Rectal smooth muscle tissue (tissue), 1 donor: ENCODE measurements around the gene ABHD10.
A peak's percentile ranks its signal among the peaks of the same experiment; 100 is the strongest.

Experiments
- H3K27ac ChIP-seq: one replicate; pipeline ENCODE4 v1.7.0; 2013; ENCODE audit warnings: low read depth, low read length, inconsistent platforms
- H3K27me3 ChIP-seq: one replicate; pipeline ENCODE4 v1.7.0; 2013; ENCODE audit warnings: low read length; ENCODE audit not compliant: control insufficient read depth, insufficient read depth
- H3K36me3 ChIP-seq: one replicate; pipeline ENCODE4 v1.7.0; 2013; ENCODE audit warnings: low read length; ENCODE audit not compliant: control insufficient read depth, insufficient read depth
- H3K4me1 ChIP-seq: one replicate; pipeline ENCODE4 v1.7.0; 2013; ENCODE audit warnings: low read length; ENCODE audit not compliant: control insufficient read depth, insufficient read depth
- H3K4me3 ChIP-seq: one replicate; pipeline ENCODE4 v1.7.0; 2013; ENCODE audit warnings: low read length
- H3K9ac ChIP-seq: one replicate; pipeline ENCODE4 v1.7.0; 2013; ENCODE audit warnings: low read length

Gene ABHD10

GRCh38 chr3:111993038-111993437, 14.2 kb downstream of the ABHD10 start:
- Histone ChIP-seq H3K27ac (no peak overlapping the region), H3K36me3 (peaks cover 3% of the 10 kb centered on the region), H3K4me1 (no peaks in the 10 kb centered on the region), H3K9ac (no peak overlapping the region), H3K27me3 (no peaks in the 10 kb centered on the region), H3K4me3 (no peak overlapping the region)

GRCh38 chr3:111998636-111999483, 20.0 kb downstream of the ABHD10 start, which contains the start of gene TAGLN3:
Gene TAGLN3, plus strand, starts transcription at chr3:111998922. Its CDS starts 501 bp downstream, at chr3:111999423.
- H3K36me3 ChIP-seq, result no peaks in the 10 kb centered on the region
- H3K4me3 ChIP-seq, result peak within 1 kb of the TSS; percentile 41
- H3K9ac ChIP-seq, result no peak within 1 kb of the TSS
- peaks cover 5% of the 10 kb centered on the region for H3K27me3 ChIP-seq
- H3K4me1 ChIP-seq, result no peaks in the 10 kb centered on the region
- no peak within 1 kb of the TSS for H3K27ac ChIP-seq

DNA sequence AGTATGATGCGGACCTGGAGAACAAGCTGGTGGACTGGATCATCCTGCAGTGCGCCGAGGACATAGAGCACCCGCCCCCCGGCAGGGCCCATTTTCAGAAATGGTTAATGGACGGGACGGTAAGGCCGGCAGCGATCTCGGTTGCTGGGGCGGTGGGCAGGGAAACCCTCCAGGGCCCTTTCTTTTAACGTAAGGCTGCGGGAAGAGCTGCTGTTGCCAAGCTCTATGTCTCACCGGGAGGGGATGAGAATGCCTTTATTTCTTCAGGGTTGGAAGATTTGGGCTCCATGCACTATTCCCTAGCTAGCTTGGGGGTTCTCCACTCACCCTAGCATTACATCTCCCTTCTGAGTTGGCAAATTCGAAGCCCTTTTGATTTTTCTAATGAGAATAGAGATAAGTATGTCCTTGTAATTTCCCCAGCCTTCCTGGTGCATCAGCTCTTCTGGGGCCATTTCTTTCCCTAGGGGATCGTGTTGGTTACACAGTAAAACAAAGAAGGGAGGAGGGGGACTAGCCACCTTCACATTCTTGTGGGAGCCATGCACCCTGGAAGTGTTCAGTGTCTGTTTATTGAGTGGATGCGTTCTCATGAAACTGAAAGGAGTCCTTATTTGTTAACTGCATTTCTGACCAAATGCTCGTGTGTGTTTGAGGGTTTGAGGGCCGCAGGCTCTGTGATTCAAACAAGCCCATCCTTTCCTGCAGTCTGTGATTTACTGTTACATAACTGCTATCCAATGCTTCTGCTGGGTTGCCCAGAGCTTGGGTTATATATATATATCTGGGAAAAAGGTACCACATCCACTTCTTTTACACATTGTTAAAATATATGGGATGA, 20.9 kb downstream of the ABHD10 start:
- Histone ChIP-seq H3K9ac (no peak overlapping the region), H3K27me3 (peaks cover 5% of the 10 kb centered on the region)

DNA sequence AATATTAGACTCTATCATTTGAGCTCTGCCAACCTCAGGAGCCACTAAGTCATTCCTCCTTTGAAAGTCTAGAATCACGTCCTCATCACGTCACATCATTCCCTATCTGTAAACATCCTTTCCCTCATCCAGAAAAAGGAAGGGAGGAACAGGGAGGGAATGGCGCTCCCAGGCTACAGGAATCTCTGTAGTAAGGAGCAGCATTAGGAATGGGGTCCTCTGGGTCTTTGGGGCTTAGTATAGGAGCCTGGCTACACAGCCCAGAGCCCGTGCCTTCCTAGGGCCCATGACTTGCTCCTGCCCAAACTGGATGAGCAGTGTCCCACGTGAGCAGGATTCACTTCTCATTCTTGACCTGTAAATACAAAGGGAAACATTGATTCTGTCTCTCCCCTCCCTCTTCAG, 21.5 kb downstream of the ABHD10 start:
- Histone ChIP-seq H3K9ac (no peak overlapping the region), H3K36me3 (no peaks in the 10 kb centered on the region), H3K4me3 (no peak overlapping the region), H3K27ac (no peak overlapping the region), H3K27me3 (peaks cover 5% of the 10 kb centered on the region), H3K4me1 (no peaks in the 10 kb centered on the region)

More for the DNA sequence above, 20.9 kb downstream of the ABHD10 start:
- peak overlapping the region; percentile 41 for H3K4me3 ChIP-seq
- H3K27ac ChIP-seq, result no peak overlapping the region
- H3K36me3 ChIP-seq, result no peaks in the 10 kb centered on the region
- H3K4me1 ChIP-seq, result no peaks in the 10 kb centered on the region

DNA sequence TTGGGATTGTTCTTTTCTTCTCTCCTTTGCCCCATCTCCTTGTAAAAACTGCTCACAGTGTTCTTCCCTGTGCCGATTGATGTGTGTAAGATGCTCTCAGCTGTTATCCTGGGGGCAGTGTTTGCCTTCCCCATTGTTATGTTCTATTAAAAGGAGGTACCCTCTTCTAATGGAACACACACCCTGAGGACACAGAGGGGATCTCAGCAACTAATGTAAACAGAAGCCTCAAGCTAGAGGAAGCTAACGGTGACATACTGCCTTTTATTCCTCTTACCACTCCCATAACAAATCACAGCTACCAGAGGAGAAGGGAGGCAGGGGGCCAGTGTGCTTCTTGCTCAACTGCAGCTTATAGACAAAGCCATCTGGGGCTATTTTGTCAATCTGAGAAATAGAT, 22.1 kb downstream of the ABHD10 start:
- Histone ChIP-seq H3K27ac (no peak overlapping the region), H3K4me1 (no peaks in the 10 kb centered on the region), H3K27me3 (peaks cover 5% of the 10 kb centered on the region), H3K36me3 (no peaks in the 10 kb centered on the region), H3K4me3 (no peak overlapping the region), H3K9ac (no peak overlapping the region)

DNA sequence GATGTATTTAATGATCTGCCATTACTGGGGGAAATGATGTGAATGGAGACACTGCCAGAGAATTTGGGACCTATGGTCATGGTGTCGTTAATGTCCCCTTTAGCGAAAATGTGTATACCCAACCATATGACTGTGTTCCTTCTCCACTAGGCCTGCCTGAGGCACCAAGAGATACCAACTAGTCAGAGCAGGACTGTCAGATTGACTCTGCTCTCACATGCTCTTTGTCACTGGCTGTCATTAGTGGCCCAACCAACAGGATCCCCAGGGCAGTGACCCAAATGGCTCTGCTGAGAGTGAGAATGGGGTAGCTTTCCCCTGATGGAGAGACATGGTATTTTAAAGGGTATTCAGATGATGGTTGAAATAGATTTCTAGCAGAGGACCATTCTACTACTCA, 22.7 kb downstream of the ABHD10 start:
- no peaks in the 10 kb centered on the region for H3K36me3 ChIP-seq
- H3K4me1 ChIP-seq, result no peaks in the 10 kb centered on the region
- peaks cover 5% of the 10 kb centered on the region for H3K27me3 ChIP-seq
- no peak overlapping the region for H3K9ac ChIP-seq
- no peak overlapping the region for H3K4me3 ChIP-seq
- no peak overlapping the region for H3K27ac ChIP-seq

- Histone ChIP-seq H3K27ac (no peak overlapping the region), H3K9ac (no peak overlapping the region), H3K27me3 (peaks cover 5% of the 10 kb centered on the region), H3K4me3 (no peak overlapping the region), H3K4me1 (no peaks in the 10 kb centered on the region), H3K36me3 (no peaks in the 10 kb centered on the region)
These were observed 23.5 kb downstream of the ABHD10 start for GRCh38 chr3:112002096-112002971.

GRCh38 chr3:112003321-112004080, 24.7 kb downstream of the ABHD10 start:
- Histone ChIP-seq H3K27me3 (peaks cover 4% of the 10 kb centered on the region), H3K9ac (no peak overlapping the region), H3K4me3 (no peak overlapping the region), H3K27ac (no peak overlapping the region), H3K4me1 (no peaks in the 10 kb centered on the region), H3K36me3 (no peaks in the 10 kb centered on the region)

DNA sequence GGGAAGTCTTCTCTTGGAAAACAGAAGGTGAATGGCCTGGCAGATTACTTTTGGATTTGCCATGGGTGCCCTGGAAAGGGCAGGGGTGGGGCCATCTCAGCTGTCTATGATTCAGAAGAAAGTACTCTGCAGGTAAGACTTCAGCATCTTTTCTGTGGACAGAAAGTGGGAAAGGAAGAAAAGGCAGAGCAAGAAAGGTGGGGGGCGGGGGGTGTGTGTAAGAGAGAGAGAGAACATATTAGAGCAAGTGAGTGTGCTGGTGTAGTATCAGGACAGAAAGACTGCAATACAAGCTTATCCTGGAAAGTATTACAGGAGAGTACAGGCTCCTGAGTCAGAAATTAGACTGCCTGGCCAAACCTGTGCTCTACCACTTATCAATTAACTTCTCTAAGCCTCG, 25.4 kb downstream of the ABHD10 start:
- peaks cover 2% of the 10 kb centered on the region for H3K27me3 ChIP-seq
- no peak overlapping the region for H3K4me3 ChIP-seq
- no peak overlapping the region for H3K27ac ChIP-seq
- H3K9ac ChIP-seq, result no peak overlapping the region
- H3K36me3 ChIP-seq, result no peaks in the 10 kb centered on the region
- no peaks in the 10 kb centered on the region for H3K4me1 ChIP-seq

- no peaks in the 10 kb centered on the region for H3K4me1 ChIP-seq
- H3K9ac ChIP-seq, result no peak overlapping the region
- no peak overlapping the region for H3K27ac ChIP-seq
- no peak overlapping the region for H3K4me3 ChIP-seq
- H3K36me3 ChIP-seq, result no peaks in the 10 kb centered on the region
- peaks cover 2% of the 10 kb centered on the region for H3K27me3 ChIP-seq
These were observed 25.8 kb downstream of the ABHD10 start for GRCh38 chr3:112004669-112005068.

GRCh38 chr3:112005091-112005672, 26.4 kb downstream of the ABHD10 start:
- no peaks in the 10 kb centered on the region for H3K36me3 ChIP-seq
- no peak overlapping the region for H3K27ac ChIP-seq
- no peaks in the 10 kb centered on the region for H3K4me1 ChIP-seq
- H3K9ac ChIP-seq, result no peak overlapping the region
- peaks cover 2% of the 10 kb centered on the region for H3K27me3 ChIP-seq
- H3K4me3 ChIP-seq, result no peak overlapping the region
